HEK293 (cell line): ENCODE data around the gene MUS81.

ENCODE experiments used
- BCL11B ChIP-seq: fragments of 450-650 bp; formaldehyde crosslinking; IDR thresholded peaks from 2 replicates; pipeline ENCODE4 v1.5.1; 2016; ENCODE audit warnings: low read depth, missing biosample characterization, missing genetic modification characterization
- CTCF ChIP-seq: fragments of 450-650 bp; formaldehyde crosslinking; IDR thresholded peaks from 2 replicates; pipeline ENCODE4 v1.5.1; 2016; ENCODE audit warnings: missing biosample characterization, missing genetic modification characterization
- KLF1 ChIP-seq: fragments of 450-650 bp; formaldehyde crosslinking; IDR thresholded peaks from 2 replicates; pipeline ENCODE4 v1.5.1; 2016; ENCODE audit warnings: missing biosample characterization, missing genetic modification characterization
- KLF7 ChIP-seq: fragments of 450-650 bp; formaldehyde crosslinking; IDR thresholded peaks from 2 replicates; pipeline ENCODE4 v1.5.1; 2016; ENCODE audit warnings: missing biosample characterization, missing genetic modification characterization, borderline replicate concordance
- TCF7L2 ChIP-seq: IDR thresholded peaks from 2 replicates; pipeline ENCODE4 v1.6.1; 2011; ENCODE audit warnings: low read depth, mild to moderate bottlenecking, inconsistent platforms, low read length, moderate library complexity, borderline replicate concordance
- TSHZ1 ChIP-seq: fragments of 450-650 bp; formaldehyde crosslinking; IDR thresholded peaks from 2 replicates; pipeline ENCODE4 v1.5.1; 2016; ENCODE audit warnings: missing biosample characterization, missing genetic modification characterization, borderline replicate concordance
- YY2 ChIP-seq: fragments of 450-650 bp; formaldehyde crosslinking; IDR thresholded peaks from 2 replicates; pipeline ENCODE4 v1.5.1; 2016; ENCODE audit warnings: missing biosample characterization, missing genetic modification characterization
- ZNF114 ChIP-seq: fragments of 450-650 bp; formaldehyde crosslinking; IDR thresholded peaks from 2 replicates; pipeline ENCODE4 v1.5.0; 2017; ENCODE audit warnings: missing biosample characterization, missing genetic modification characterization
- ZNF16 ChIP-seq: fragments of 450-650 bp; formaldehyde crosslinking; IDR thresholded peaks from 2 replicates; pipeline ENCODE4 v1.5.1; 2016; ENCODE audit warnings: low read depth, missing biosample characterization, missing genetic modification characterization
- ZNF175 ChIP-seq: fragments of 450-650 bp; formaldehyde crosslinking; IDR thresholded peaks from 2 replicates; pipeline ENCODE4 v1.5.1; 2016; ENCODE audit warnings: missing biosample characterization, missing genetic modification characterization
- ZNF26 ChIP-seq: fragments of 450-650 bp; formaldehyde crosslinking; IDR thresholded peaks from 2 replicates; pipeline ENCODE4 v1.5.1; 2016; ENCODE audit warnings: missing biosample characterization, missing genetic modification characterization
- ZNF280D ChIP-seq: fragments of 450-650 bp; formaldehyde crosslinking; IDR thresholded peaks from 2 replicates; pipeline ENCODE4 v1.5.1; 2016; ENCODE audit warnings: missing biosample characterization, missing genetic modification characterization
- ZNF335 ChIP-seq: fragments of 450-650 bp; formaldehyde crosslinking; conservative IDR thresholded peaks from 2 replicates; pipeline ENCODE4 v1.5.1; 2016; ENCODE audit warnings: missing biosample characterization, missing genetic modification characterization
- ZNF785 ChIP-seq: fragments of 450-650 bp; formaldehyde crosslinking; IDR thresholded peaks from 2 replicates; pipeline ENCODE4 v1.5.1; 2016; ENCODE audit warnings: missing biosample characterization, missing genetic modification characterization

GRCh38 chr11:65870307-65870658, 10.1 kb downstream of the MUS81 start:
- TF ChIP-seq CTCF (no peak), KLF1 (tag by site-specific recombination) (no peak), BCL11B (tag by site-specific recombination) (no peak), ZNF175 (tag by site-specific recombination) (no peak), ZNF335 (tag by site-specific recombination) (no peak), TSHZ1 (no peak), TCF7L2 (no peak), ZNF114 (no peak), ZNF26 (tag by site-specific recombination) (no peak), ZNF785 (tag by site-specific recombination) (no peak), ZNF280D (tag by site-specific recombination) (no peak), YY2 (tag by site-specific recombination) (no peak), ZNF16 (no peak), KLF7 (tag by site-specific recombination) (no peak)
